ENCODE data around the gene TRRAP. TPM values are rescaled to one million over a fixed set of nuclear protein-coding genes. Genes with fewer than 3 reads are reported as not detected.

The TRRAP gene
- total RNA-seq, 1 experiment from 2014 or later: 26.1 TPM

- Histone ChIP-seq H3K79me2 (ENCODE audit: low read length) (0 out of 2 replicates have a peak, but pooled peaks cover 2% of the 10 kb centered on the region), H3K4me2 (ENCODE audit: low read depth, low read length, poor library complexity, severe bottlenecking) (no peak overlapping the region), H2AFZ (ENCODE audit: low read length) (no peak overlapping the region), H3K9me3 (ENCODE audit: low read length) (no peaks in the 10 kb centered on the region), H3K27me3 (ENCODE audit: low read length) (no peaks in the 10 kb centered on the region), H3K9me2 (replicated peaks; ENCODE audit: insufficient read depth, low read length) (no peaks in the 10 kb centered on the region), H3K27ac (ENCODE audit: low read length) (no peak overlapping the region), H4K20me1 (ENCODE audit: insufficient read depth, low read depth, low read length) (no peaks in the 10 kb centered on the region), H3K9ac (ENCODE audit: low read length) (no peak overlapping the region), H3K4me1 (ENCODE audit: low read length) (no peaks in the 10 kb centered on the region), H3K4me3 (ENCODE audit: low read length) (no peak overlapping the region), H3K36me3 (ENCODE audit: insufficient read depth, low read length) (peaks cover 52% of the 10 kb centered on the region)
- no peak for DNase-seq
Observed at GRCh38 chr7:98911916-98912315, 33.6 kb downstream of the TRRAP start.

GRCh38 chr7:98913026-98913425, 34.7 kb downstream of the TRRAP start:
- Histone ChIP-seq H3K27me3 (ENCODE audit: low read length) (no peaks in the 10 kb centered on the region), H3K9me3 (ENCODE audit: low read length) (no peaks in the 10 kb centered on the region), H4K20me1 (ENCODE audit: insufficient read depth, low read depth, low read length) (no peaks in the 10 kb centered on the region), H3K9ac (ENCODE audit: low read length) (no peak overlapping the region), H3K4me3 (ENCODE audit: low read length) (no peak overlapping the region), H3K4me1 (ENCODE audit: low read length) (no peaks in the 10 kb centered on the region), H3K27ac (ENCODE audit: low read length) (no peak overlapping the region), H3K9me2 (replicated peaks; ENCODE audit: insufficient read depth, low read length) (no peaks in the 10 kb centered on the region), H3K79me2 (ENCODE audit: low read length) (0 out of 2 replicates have a peak, but pooled peaks cover 2% of the 10 kb centered on the region), H3K36me3 (ENCODE audit: insufficient read depth, low read length) (peaks cover 58% of the 10 kb centered on the region), H2AFZ (ENCODE audit: low read length) (no peak overlapping the region), H3K4me2 (ENCODE audit: low read depth, low read length, poor library complexity, severe bottlenecking) (no peak overlapping the region)
- no peak for DNase-seq

GRCh38 chr7:98913612-98914011, 35.3 kb downstream of the TRRAP start:
- H3K9ac ChIP-seq (ENCODE audit: low read length): no peak overlapping the region
- DNase-seq: no peak
- no peak overlapping the region for H3K27ac ChIP-seq (ENCODE audit: low read length)
- H3K36me3 ChIP-seq (ENCODE audit: insufficient read depth, low read length): peaks cover 58% of the 10 kb centered on the region
- H3K9me3 ChIP-seq (ENCODE audit: low read length): no peaks in the 10 kb centered on the region
- no peaks in the 10 kb centered on the region for H4K20me1 ChIP-seq (ENCODE audit: insufficient read depth, low read depth, low read length)
- no peak overlapping the region for H3K4me2 ChIP-seq (ENCODE audit: low read depth, low read length, poor library complexity, severe bottlenecking)
- H3K4me3 ChIP-seq (ENCODE audit: low read length): no peak overlapping the region
- 0 out of 2 replicates have a peak, but pooled peaks cover 2% of the 10 kb centered on the region for H3K79me2 ChIP-seq (ENCODE audit: low read length)
- no peak overlapping the region for H2AFZ ChIP-seq (ENCODE audit: low read length)
- no peaks in the 10 kb centered on the region for H3K27me3 ChIP-seq (ENCODE audit: low read length)
- H3K4me1 ChIP-seq (ENCODE audit: low read length): no peaks in the 10 kb centered on the region
- no peaks in the 10 kb centered on the region for H3K9me2 ChIP-seq (replicated peaks; ENCODE audit: insufficient read depth, low read length)

- Histone ChIP-seq H3K27ac (ENCODE audit: low read length) (no peak overlapping the region), H3K4me3 (ENCODE audit: low read length) (no peak overlapping the region), H3K27me3 (ENCODE audit: low read length) (no peaks in the 10 kb centered on the region), H3K4me2 (ENCODE audit: low read depth, low read length, poor library complexity, severe bottlenecking) (no peak overlapping the region), H4K20me1 (ENCODE audit: insufficient read depth, low read depth, low read length) (0 out of 2 replicates have a peak, but pooled peaks cover 4% of the 10 kb centered on the region), H3K9me2 (replicated peaks; ENCODE audit: insufficient read depth, low read length) (no peaks in the 10 kb centered on the region), H3K36me3 (ENCODE audit: insufficient read depth, low read length) (peaks cover 39% of the 10 kb centered on the region), H3K9ac (ENCODE audit: low read length) (no peak overlapping the region), H3K9me3 (ENCODE audit: low read length) (no peaks in the 10 kb centered on the region), H2AFZ (ENCODE audit: low read length) (no peak overlapping the region), H3K4me1 (ENCODE audit: low read length) (no peaks in the 10 kb centered on the region), H3K79me2 (ENCODE audit: low read length) (0 out of 2 replicates have a peak, but pooled peaks cover 5% of the 10 kb centered on the region)
- no peak for DNase-seq
Observed at GRCh38 chr7:98917331-98917730, 39.0 kb downstream of the TRRAP start.

- Histone ChIP-seq H3K9me3 (ENCODE audit: low read length) (no peaks in the 10 kb centered on the region), H3K27ac (ENCODE audit: low read length) (no peak overlapping the region), H4K20me1 (ENCODE audit: insufficient read depth, low read depth, low read length) (peaks cover 7% of the 10 kb centered on the region; the same call in 1 of the 2 replicates), H3K27me3 (ENCODE audit: low read length) (no peaks in the 10 kb centered on the region), H3K9me2 (replicated peaks; ENCODE audit: insufficient read depth, low read length) (no peaks in the 10 kb centered on the region), H3K4me2 (ENCODE audit: low read depth, low read length, poor library complexity, severe bottlenecking) (no peak overlapping the region), H3K79me2 (ENCODE audit: low read length) (0 out of 2 replicates have a peak, but pooled peaks cover 3% of the 10 kb centered on the region), H3K4me1 (ENCODE audit: low read length) (no peaks in the 10 kb centered on the region), H3K36me3 (ENCODE audit: insufficient read depth, low read length) (peaks cover 48% of the 10 kb centered on the region), H2AFZ (ENCODE audit: low read length) (no peak overlapping the region), H3K9ac (ENCODE audit: low read length) (no peak overlapping the region), H3K4me3 (ENCODE audit: low read length) (no peak overlapping the region)
- DNase-seq: no peak
Observed at GRCh38 chr7:98921608-98922372, 43.5 kb downstream of the TRRAP start.

GRCh38 chr7:98922392-98923187, 44.3 kb downstream of the TRRAP start:
- Histone ChIP-seq H3K4me2 (ENCODE audit: low read depth, low read length, poor library complexity, severe bottlenecking) (no peak overlapping the region), H3K27ac (ENCODE audit: low read length) (no peak overlapping the region), H3K4me1 (ENCODE audit: low read length) (no peaks in the 10 kb centered on the region), H3K4me3 (ENCODE audit: low read length) (no peak overlapping the region), H3K79me2 (ENCODE audit: low read length) (0 out of 2 replicates have a peak, but pooled peaks cover 2% of the 10 kb centered on the region), H3K27me3 (ENCODE audit: low read length) (no peaks in the 10 kb centered on the region), H2AFZ (ENCODE audit: low read length) (no peak overlapping the region), H3K36me3 (ENCODE audit: insufficient read depth, low read length) (peaks cover 43% of the 10 kb centered on the region), H3K9me2 (replicated peaks; ENCODE audit: insufficient read depth, low read length) (no peaks in the 10 kb centered on the region), H3K9me3 (ENCODE audit: low read length) (no peaks in the 10 kb centered on the region), H4K20me1 (ENCODE audit: insufficient read depth, low read depth, low read length) (peaks cover 7% of the 10 kb centered on the region; the same call in 1 of the 2 replicates), H3K9ac (ENCODE audit: low read length) (no peak overlapping the region)
- no peak for DNase-seq

GRCh38 chr7:98923512-98923911, 45.2 kb downstream of the TRRAP start:
- no peak overlapping the region for H3K4me3 ChIP-seq (ENCODE audit: low read length)
- H3K9me2 ChIP-seq (replicated peaks; ENCODE audit: insufficient read depth, low read length): no peaks in the 10 kb centered on the region
- no peak overlapping the region for H3K9ac ChIP-seq (ENCODE audit: low read length)
- no peaks in the 10 kb centered on the region for H3K4me1 ChIP-seq (ENCODE audit: low read length)
- H3K4me2 ChIP-seq (ENCODE audit: low read depth, low read length, poor library complexity, severe bottlenecking): no peak overlapping the region
- H3K36me3 ChIP-seq (ENCODE audit: insufficient read depth, low read length): peaks cover 42% of the 10 kb centered on the region
- DNase-seq: no peak
- H2AFZ ChIP-seq (ENCODE audit: low read length): no peak overlapping the region
- H4K20me1 ChIP-seq (ENCODE audit: insufficient read depth, low read depth, low read length): peaks cover 7% of the 10 kb centered on the region; the same call in 1 of the 2 replicates
- 0 out of 2 replicates have a peak, but pooled peaks cover 2% of the 10 kb centered on the region for H3K79me2 ChIP-seq (ENCODE audit: low read length)
- H3K27me3 ChIP-seq (ENCODE audit: low read length): no peaks in the 10 kb centered on the region
- no peak overlapping the region for H3K27ac ChIP-seq (ENCODE audit: low read length)
- no peaks in the 10 kb centered on the region for H3K9me3 ChIP-seq (ENCODE audit: low read length)

GRCh38 chr7:98927125-98927524, 48.8 kb downstream of the TRRAP start:
- no peaks in the 10 kb centered on the region for H3K79me2 ChIP-seq (ENCODE audit: low read length)
- no peak overlapping the region for H3K27ac ChIP-seq (ENCODE audit: low read length)
- H2AFZ ChIP-seq (ENCODE audit: low read length): no peak overlapping the region
- no peak overlapping the region for H3K4me3 ChIP-seq (ENCODE audit: low read length)
- H3K4me1 ChIP-seq (ENCODE audit: low read length): no peaks in the 10 kb centered on the region
- peaks cover 48% of the 10 kb centered on the region for H3K36me3 ChIP-seq (ENCODE audit: insufficient read depth, low read length)
- no peak overlapping the region for H3K4me2 ChIP-seq (ENCODE audit: low read depth, low read length, poor library complexity, severe bottlenecking)
- H3K9ac ChIP-seq (ENCODE audit: low read length): no peak overlapping the region
- H4K20me1 ChIP-seq (ENCODE audit: insufficient read depth, low read depth, low read length): peaks cover 2% of the 10 kb centered on the region; the same call in 1 of the 2 replicates
- no peak for DNase-seq
- H3K9me2 ChIP-seq (replicated peaks; ENCODE audit: insufficient read depth, low read length): no peaks in the 10 kb centered on the region
- no peaks in the 10 kb centered on the region for H3K9me3 ChIP-seq (ENCODE audit: low read length)
- no peaks in the 10 kb centered on the region for H3K27me3 ChIP-seq (ENCODE audit: low read length)

Measured in Karpas-422 (cell line).